ENCODE results near the gene MSRB1.

MSRB1 gene

DNA sequence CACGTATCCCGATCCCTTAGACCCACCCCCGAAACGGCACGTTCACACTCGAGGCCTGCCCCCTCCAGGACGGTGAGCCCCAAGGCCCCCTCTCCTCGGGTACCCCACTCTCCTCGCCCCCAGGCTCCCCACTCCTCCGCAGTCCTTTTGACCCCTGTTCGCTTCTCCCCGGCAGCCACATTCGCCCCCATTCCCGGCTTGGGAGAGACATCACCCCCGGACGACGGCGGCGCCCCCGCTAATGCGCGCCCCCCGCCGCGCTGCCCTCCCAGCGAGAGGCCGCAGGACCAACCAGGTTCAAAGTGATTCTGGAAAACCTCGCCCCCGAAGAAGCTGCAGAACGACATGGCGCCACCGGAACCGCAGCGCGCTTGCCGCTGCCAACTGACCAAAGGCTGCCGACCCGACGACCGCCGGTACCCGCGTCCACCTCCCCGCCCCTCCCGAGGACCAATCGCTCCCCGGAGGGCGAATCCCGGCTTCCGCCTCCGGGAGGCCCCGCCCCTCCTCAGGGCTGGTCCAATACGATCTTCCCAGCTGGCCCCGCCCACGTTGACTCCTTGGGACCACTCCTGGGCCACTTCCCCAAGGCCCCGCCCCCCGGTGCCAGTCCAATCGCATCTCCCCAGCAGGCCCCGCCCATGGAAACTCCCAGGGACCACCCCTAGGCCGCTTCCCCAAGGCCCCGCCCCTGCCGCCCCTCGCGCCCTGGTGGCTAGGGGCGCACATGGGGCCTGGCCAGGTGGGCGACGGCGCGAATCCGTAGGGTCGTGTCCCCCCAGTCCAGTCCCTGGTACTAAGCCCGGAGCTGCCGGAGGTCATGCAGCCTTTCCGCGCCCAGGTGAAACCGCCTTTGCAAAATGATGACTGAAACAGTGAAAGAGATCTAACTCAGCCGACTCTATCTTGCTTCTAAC lies at the start of gene MSRB1:
Gene MSRB1, minus strand, starts transcription at position 390 of the 917 bp plus-strand sequence. Its CDS starts 43 bp downstream, at position 347.
- peak; percentile 98 to 99 for DNase-seq (ENCODE audit: low read depth in 2 of 2)

DNA sequence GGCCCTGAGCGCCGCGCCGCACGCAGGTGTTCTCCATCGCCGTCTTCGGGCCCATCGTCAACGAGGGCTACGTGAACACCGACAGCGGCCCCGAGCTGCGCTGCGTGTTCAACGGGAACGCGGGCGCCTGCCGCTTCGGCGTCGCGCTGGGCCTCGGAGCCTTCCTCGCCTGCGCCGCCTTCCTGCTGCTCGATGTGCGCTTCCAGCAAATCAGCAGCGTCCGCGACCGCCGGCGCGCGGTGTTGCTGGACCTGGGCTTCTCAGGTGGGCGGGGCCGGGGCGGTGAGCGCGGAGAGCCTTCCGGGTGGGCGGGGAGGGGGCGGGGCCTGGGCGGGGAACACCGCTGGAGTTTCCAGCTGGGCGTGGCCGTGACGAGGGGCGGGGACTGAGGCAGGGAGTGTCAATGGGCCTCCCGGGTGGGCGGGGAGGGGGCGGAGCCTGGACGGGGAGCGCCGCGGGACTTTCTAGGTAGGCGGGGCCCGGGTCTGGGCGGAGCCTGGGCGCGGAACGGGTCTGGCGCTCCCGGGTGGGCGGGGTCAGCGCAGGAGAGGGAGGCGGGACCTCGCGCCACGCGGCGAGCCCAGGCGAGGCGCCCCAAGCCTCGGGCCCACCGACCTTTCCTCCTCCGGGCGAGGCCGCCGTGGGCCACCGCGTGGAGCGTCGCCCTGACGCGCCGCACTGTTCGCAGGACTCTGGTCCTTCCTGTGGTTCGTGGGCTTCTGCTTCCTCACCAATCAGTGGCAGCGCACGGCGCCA lies 49.1 kb upstream of the MSRB1 start:
- DNase-seq (ENCODE audit: low read depth in 2 of 2) = peak; percentile 97

GRCh38 chr16:1991588-1991947 lies 48.6 kb upstream of the MSRB1 start:
- DNase-seq (ENCODE audit: low read depth in 2 of 2) = no peak

- DNase-seq (ENCODE audit: low read depth in 2 of 2) = peak in 1 of 2 donors; percentile 47
Observed at GRCh38 chr16:1991135-1991551, 48.1 kb upstream of the MSRB1 start.

GRCh38 chr16:1990351-1991134 lies 47.5 kb upstream of the MSRB1 start:
- no peak for DNase-seq (ENCODE audit: low read depth in 2 of 2)

DNA sequence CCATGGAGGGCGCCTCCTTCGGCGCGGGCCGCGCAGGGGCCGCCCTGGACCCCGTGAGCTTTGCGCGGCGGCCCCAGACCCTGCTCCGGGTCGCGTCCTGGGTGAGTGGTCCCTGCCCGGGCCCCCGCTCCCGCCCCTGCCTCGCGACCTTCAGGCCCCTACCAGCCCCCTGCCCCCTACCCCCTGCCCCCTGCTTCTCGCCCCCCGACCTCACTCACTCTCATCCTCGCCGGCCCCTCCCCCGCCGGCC lies 47.0 kb upstream of the MSRB1 start:
- DNase-seq (ENCODE audit: low read depth in 2 of 2) = no peak

DNA sequence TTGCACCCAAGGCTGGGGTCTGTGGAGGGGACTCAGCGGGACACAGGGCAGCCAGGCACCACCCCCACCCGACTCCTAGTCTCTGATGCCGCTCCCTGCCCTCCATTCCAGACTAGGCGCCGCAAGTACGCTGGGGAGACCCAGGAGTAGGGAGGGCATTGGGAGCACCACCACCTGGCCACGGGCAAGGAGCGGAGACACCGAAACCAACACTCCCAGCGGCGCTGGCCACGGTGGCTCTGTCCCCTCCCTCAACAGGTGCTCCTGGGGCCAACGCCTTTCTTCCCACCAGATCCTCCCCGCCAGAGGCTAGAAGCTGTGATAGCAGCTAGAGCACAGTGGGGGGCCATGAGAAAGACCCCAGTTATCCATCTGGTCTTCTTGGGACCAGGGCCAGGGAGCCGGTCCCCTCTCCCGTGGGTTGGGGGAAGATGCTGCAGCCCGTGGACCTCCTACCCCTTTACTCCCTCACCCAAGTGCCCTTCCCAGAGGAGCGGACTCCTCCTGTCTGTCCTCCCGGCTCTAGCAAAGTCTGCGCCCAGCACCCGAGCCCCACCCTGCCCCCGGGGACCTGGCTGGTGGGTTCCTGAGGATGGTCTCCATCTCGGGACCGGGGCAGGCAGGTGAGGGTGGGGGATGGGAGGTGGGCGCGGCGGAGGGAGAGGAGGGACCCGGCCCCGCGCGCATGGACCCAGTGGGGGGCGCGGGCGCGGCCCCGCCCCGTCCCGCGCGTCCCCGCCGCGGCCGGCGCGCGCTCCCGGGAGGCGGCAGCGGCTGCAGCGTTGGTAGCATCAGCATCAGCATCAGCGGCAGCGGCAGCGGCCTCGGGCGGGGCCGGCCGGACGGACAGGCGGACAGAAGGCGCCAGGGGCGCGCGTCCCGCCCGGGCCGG lies 46.5 kb upstream of the MSRB1 start, which contains the start of gene SYNGR3:
Gene SYNGR3, plus strand, starts transcription at position 762 of the 892 bp plus-strand sequence. CDS start 133 bp downstream, outside the sequence.
- no peak for DNase-seq (ENCODE audit: low read depth in 2 of 2)

- no peak for DNase-seq (ENCODE audit: low read depth in 2 of 2)
Observed at GRCh38 chr16:1987198-1987597, 44.2 kb upstream of the MSRB1 start.

- DNase-seq (ENCODE audit: low read depth in 2 of 2) = no peak
Observed at GRCh38 chr16:1985466-1986150, 42.6 kb upstream of the MSRB1 start.

DNA sequence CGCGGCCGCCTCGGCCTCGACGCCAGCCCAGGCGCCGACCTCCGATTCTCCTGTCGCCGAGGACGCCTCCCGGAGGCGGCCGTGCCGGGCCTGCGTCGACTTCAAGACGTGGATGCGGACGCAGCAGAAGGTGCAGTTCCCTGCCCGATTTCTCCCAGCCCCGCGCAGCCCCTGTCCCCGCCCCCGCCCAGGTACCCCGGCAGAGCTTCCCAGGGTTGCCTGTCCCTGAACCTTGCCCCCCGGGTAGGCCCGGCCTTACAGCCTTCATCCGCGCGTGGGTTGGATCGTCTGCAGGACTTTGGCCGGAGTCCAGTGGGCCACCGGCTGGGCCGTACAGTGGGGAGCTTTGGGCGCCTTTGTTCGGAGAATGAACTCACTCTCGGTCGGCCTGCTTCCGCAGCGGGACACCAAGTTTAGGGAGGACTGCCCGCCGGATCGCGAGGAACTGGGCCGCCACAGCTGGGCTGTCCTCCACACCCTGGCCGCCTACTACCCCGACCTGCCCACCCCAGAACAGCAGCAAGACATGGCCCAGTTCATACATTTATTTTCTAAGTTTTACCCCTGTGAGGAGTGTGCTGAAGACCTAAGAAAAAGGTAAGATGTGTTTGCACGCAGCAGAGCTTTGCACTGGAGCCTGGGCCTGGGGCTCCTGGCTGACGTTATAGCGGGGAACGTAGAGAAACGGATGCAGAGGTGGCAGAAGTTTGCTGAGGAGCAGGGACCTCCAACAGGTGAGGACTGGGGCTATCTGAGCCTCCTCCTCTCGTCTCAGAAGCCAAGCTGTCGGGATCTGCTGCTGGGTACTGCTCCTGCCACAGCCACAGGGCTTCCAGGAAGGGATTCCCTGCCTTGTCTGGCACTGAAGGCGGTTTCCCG lies 41.6 kb upstream of the MSRB1 start:
- no peak for DNase-seq (ENCODE audit: low read depth in 2 of 2)

DNA sequence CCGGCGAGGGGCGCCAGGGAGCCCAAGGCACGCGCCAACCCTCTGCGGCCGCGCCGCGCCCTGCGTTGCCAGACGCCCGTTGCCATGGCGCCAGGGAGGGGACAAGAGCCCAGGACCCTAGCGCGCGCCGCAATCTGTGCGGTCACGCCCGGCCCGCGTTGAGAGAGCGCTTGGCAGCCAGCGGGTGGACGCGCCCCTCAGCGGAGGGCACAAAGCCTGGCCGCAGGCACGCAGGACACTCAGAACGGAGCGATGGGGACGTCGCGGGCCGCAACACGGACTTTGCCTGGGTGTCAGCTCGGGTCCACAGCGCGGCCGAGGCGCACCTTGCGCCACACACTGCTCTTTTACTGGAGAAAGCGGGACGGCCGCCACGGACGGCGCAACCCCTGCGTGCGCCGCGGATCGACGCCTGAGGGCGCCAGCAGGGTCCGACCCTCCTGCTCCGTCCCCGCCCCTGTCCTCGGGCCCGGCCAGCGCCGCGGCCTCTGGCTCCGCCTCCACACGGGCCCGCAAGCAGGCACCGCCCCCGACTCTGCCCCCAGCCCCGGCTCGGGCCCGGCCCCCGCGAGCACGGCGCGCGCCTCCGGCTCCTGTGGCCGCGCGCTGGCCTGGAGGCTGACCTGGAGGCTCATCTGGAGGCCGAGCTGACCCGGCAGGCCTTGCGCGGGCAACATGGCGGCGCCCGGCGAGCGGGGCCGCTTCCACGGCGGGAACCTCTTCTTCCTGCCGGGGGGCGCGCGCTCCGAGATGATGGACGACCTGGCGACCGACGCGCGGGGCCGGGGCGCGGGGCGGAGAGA lies 40.7 kb upstream of the MSRB1 start, which contains the start of gene GFER:
Gene GFER, plus strand, starts transcription at position 650 of the 803 bp plus-strand sequence. Its CDS starts 26 bp downstream, at position 676.
- DNase-seq (ENCODE audit: low read depth in 2 of 2) = peak in 1 of 2 donors; percentile 65

DNA sequence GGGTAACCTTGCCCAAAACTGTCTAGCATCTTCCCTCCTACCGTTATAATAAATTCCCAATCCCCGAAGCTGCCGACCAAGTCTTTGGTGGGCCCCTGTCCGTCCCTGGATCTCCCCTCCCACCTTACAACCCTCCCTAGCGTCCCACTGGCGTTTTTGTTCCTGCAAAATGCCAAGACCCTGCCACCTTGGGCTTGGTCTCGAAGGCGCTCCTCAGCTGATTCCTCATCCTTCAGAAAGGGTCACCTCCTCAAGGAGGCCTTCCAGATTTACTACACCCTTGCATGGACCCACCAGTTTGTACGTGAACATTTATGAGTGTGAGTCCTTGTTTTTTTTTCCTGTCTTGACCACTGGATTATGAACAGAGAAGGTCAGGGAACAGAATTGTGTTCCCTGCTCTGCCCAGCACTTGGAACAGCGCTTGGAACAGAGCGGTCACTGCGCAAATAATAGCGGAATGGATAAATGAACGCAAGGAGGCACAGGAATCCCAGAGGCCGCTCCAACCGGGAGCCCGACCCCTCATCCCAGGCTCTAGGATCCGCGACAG lies 40.1 kb upstream of the MSRB1 start:
- no peak for DNase-seq (ENCODE audit: low read depth in 2 of 2)

DNA sequence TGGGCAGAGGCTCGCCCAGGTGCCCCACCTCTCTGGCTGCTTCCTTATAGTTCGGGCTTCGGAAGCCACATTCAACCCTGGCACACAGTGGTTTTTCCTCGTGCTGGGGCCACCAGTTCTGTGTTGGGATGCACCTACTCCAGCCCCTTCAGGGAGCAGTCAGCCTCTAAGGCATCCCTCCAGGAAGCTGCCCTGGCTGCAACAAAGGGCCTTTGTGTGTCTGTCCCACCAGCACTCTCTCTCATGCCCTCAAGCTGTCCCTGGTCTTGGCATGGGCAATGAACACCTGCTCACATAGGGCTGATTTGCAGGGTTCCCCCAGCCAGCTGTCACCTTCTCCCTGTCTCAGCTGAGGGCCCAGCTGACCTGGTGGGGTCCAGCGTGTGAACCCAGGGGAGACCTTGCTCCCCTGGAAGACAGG lies 39.0 kb upstream of the MSRB1 start:
- no peak for DNase-seq (ENCODE audit: low read depth in 2 of 2)

GRCh38 chr16:1981398-1981836 lies 38.4 kb upstream of the MSRB1 start, which contains the start of gene NOXO1:
Gene NOXO1, minus strand, starts transcription at chr16:1981469. Its CDS starts 290 bp downstream, at chr16:1981179.
- DNase-seq (ENCODE audit: low read depth in 2 of 2) = no peak

- DNase-seq (ENCODE audit: low read depth in 2 of 2) = no peak
Observed at GRCh38 chr16:1980770-1981087, 37.7 kb upstream of the MSRB1 start.

GRCh38 chr16:1980030-1980769 lies 37.2 kb upstream of the MSRB1 start:
- no peak for DNase-seq (ENCODE audit: low read depth in 2 of 2)

GRCh38 chr16:1979271-1980029 lies 36.5 kb upstream of the MSRB1 start:
- peak in 1 of 2 donors; percentile 49 for DNase-seq (ENCODE audit: low read depth in 2 of 2)
